ENCODE data around the gene L1TD1.
A peak's percentile ranks its signal among the peaks of the same experiment; 100 is the strongest.
"Not testable (repeated sequence)": the region's sequence is repeated elsewhere in the genome, so short reads cannot be mapped to it uniquely, and the experiment has no call there.

The L1TD1 gene

GRCh38 chr1:62198069-62198780 is 3.6 kb downstream of the L1TD1 start:
- DNase-seq (ENCODE audit: low read depth, low spot score): peak; percentile 63

- peak; percentile 67 for DNase-seq (ENCODE audit: low read depth, low spot score)
Observed at GRCh38 chr1:62198781-62199125, 4.1 kb downstream of the L1TD1 start.

GRCh38 chr1:62207187-62207586 is 12.5 kb downstream of the L1TD1 start:
- DNase-seq (ENCODE audit: low read depth, low spot score): no peak

GRCh38 chr1:62208087-62208486 is 13.4 kb downstream of the L1TD1 start:
- DNase-seq (ENCODE audit: low read depth, low spot score): no peak

GRCh38 chr1:62208970-62209369 is 14.3 kb downstream of the L1TD1 start:
- no peak for DNase-seq (ENCODE audit: low read depth, low spot score)

- DNase-seq (ENCODE audit: low read depth, low spot score): no peak
Observed at GRCh38 chr1:62209931-62210595, 15.4 kb downstream of the L1TD1 start.

- DNase-seq (ENCODE audit: low read depth, low spot score): no peak
Observed at GRCh38 chr1:62210960-62211359, 16.3 kb downstream of the L1TD1 start.

- DNase-seq (ENCODE audit: low read depth, low spot score): no peak
Observed at GRCh38 chr1:62212411-62212810, 17.8 kb downstream of the L1TD1 start.

GRCh38 chr1:62213075-62213914 is 18.6 kb downstream of the L1TD1 start:
- no peak for DNase-seq (ENCODE audit: low read depth, low spot score)

GRCh38 chr1:62218604-62219003 is 24.0 kb downstream of the L1TD1 start:
- no peak for DNase-seq (ENCODE audit: low read depth, low spot score)

GRCh38 chr1:62220456-62220855 is 25.8 kb downstream of the L1TD1 start:
- DNase-seq (ENCODE audit: low read depth, low spot score): not testable (repeated sequence)

GRCh38 chr1:62221171-62221570 is 26.5 kb downstream of the L1TD1 start:
- no peak for DNase-seq (ENCODE audit: low read depth, low spot score)

- DNase-seq (ENCODE audit: low read depth, low spot score): no peak
Observed at GRCh38 chr1:62222321-62222720, 27.7 kb downstream of the L1TD1 start.

- DNase-seq (ENCODE audit: low read depth, low spot score): no peak
Observed at GRCh38 chr1:62224182-62224581, 29.5 kb downstream of the L1TD1 start.

- no peak for DNase-seq (ENCODE audit: low read depth, low spot score)
Observed at GRCh38 chr1:62227496-62227895, 32.8 kb downstream of the L1TD1 start.

- no peak for DNase-seq (ENCODE audit: low read depth, low spot score)
Observed at GRCh38 chr1:62228136-62228882, 33.7 kb downstream of the L1TD1 start.

GRCh38 chr1:62228883-62229187 is 34.2 kb downstream of the L1TD1 start:
- DNase-seq (ENCODE audit: low read depth, low spot score): no peak

- peak; percentile 60 for DNase-seq (ENCODE audit: low read depth, low spot score)
Observed at GRCh38 chr1:62229468-62229867, 34.8 kb downstream of the L1TD1 start.

- DNase-seq (ENCODE audit: low read depth, low spot score): peak; percentile 79
Observed at GRCh38 chr1:62229932-62230331, 35.3 kb downstream of the L1TD1 start.

GRCh38 chr1:62230718-62231117 is 36.1 kb downstream of the L1TD1 start:
- no peak for DNase-seq (ENCODE audit: low read depth, low spot score)

GRCh38 chr1:62232871-62233278 is 38.2 kb downstream of the L1TD1 start:
- no peak for DNase-seq (ENCODE audit: low read depth, low spot score)

- DNase-seq (ENCODE audit: low read depth, low spot score): no peak
Observed at GRCh38 chr1:62233926-62234450, 39.3 kb downstream of the L1TD1 start.
